IMR-90 (cell line): ENCODE data around the gene EID3.

Source experiments
- CEBPB ChIP-seq: IDR thresholded peaks from 2 replicates; pipeline ENCODE4 v1.6.1; 2012; ENCODE audit warnings: low read depth, low read length, improper control_type of control experiment
- CTCF ChIP-seq: conservative IDR thresholded peaks from 2 replicates; pipeline ENCODE4 v1.5.1; 2012; ENCODE audit warnings: mild to moderate bottlenecking, low read depth, low read length, improper control_type of control experiment
- POLR2A ChIP-seq: IDR thresholded peaks from 2 replicates; pipeline ENCODE4 v1.6.1; 2012; ENCODE audit warnings: mild to moderate bottlenecking, low read depth, low read length
- RAD21 ChIP-seq: IDR thresholded peaks from 2 replicates; pipeline ENCODE4 v1.6.1; 2012; ENCODE audit warnings: low read length, improper control_type of control experiment
- SMC3 ChIP-seq: fragments of 150-350 bp; IDR thresholded peaks from 2 replicates; pipeline ENCODE4 v1.6.1; 2016; ENCODE audit warnings: low read depth, mild to moderate bottlenecking, antibody characterized with exemption, low read length, moderate library complexity

GRCh38 chr12:104258476-104259067 lies 45.0 kb upstream of the EID3 start:
- no peak for TF ChIP-seq CTCF
- TF ChIP-seq CEBPB: no peak
- TF ChIP-seq RAD21: no peak
- TF ChIP-seq POLR2A: no peak
- TF ChIP-seq SMC3: no peak
